Measurements from ENCODE around the gene CFHR3.
"Not testable (repeated sequence)": the region's sequence is repeated elsewhere in the genome, so short reads cannot be mapped to it uniquely, and the experiment has no call there.

DNA sequence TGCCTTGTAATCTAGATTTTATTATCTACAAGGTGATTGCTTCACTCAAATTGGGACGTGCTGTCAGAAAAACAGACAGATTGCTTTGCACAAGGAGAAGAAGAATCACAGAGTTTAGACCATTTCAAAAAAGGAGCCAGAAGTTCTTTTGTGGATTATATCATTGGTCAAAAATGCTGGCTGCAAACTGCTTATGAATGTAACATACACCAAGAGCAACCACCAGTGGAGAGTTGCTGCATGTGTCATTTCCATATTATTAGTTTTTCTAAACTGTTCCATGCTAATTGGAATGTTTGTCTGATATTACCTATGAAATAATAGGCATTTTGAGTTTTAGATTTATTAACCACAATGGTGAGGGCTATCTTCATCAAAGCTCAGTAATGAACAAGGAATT, 27.3 kb downstream of the CFHR3 start:
- not testable (repeated sequence) for TF ChIP-seq EP300, POLR2A (IDR thresholded peaks at IDR 0.05)
- TF ChIP-seq, protein P1, sequence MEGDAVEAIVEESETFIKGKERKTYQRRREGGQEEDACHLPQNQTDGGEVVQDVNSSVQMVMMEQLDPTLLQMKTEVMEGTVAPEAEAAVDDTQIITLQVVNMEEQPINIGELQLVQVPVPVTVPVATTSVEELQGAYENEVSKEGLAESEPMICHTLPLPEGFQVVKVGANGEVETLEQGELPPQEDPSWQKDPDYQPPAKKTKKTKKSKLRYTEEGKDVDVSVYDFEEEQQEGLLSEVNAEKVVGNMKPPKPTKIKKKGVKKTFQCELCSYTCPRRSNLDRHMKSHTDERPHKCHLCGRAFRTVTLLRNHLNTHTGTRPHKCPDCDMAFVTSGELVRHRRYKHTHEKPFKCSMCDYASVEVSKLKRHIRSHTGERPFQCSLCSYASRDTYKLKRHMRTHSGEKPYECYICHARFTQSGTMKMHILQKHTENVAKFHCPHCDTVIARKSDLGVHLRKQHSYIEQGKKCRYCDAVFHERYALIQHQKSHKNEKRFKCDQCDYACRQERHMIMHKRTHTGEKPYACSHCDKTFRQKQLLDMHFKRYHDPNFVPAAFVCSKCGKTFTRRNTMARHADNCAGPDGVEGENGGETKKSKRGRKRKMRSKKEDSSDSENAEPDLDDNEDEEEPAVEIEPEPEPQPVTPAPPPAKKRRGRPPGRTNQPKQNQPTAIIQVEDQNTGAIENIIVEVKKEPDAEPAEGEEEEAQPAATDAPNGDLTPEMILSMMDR (IDR thresholded peaks at IDR 0.05) = not testable (repeated sequence)
